H1 (cell line): ENCODE measurements around the gene CX3CL1.

Experiments
- BCL11A ChIP-seq, 2 experiments: IDR thresholded peaks; one replicate each; pipeline ENCODE4 v1.6.1; 2011; ENCODE audit warnings: low read depth in 2 of 2, low read length in 2 of 2, mild to moderate bottlenecking in 2 of 2
- CBX5 ChIP-seq: fragments of 300-800, 300-1000 bp; sonication (generic); IDR thresholded peaks from 2 replicates; pipeline ENCODE4 v1.7.1; 2016; ENCODE audit warnings: antibody characterized with exemption, low read length, low read depth
- CEBPB ChIP-seq: IDR thresholded peaks from 2 replicates; pipeline ENCODE4 v1.6.1; 2012; ENCODE audit warnings: low read depth, low read length
- EP300 ChIP-seq, 2 experiments: IDR thresholded peaks; 1 replicate in 1 of 2; 2 replicates in 1 of 2; pipeline ENCODE4 v1.6.1; 2011 to 2012; ENCODE audit warnings: low read depth in 2 of 2, low read length in 2 of 2, mild to moderate bottlenecking in 2 of 2, borderline replicate concordance in 1 of 2, inconsistent platforms in 1 of 2, moderate library complexity in 1 of 2
- FOSL1 ChIP-seq: IDR thresholded peaks from 2 replicates; pipeline ENCODE4 v1.6.1; 2011; ENCODE audit warnings: mild to moderate bottlenecking, low read depth, low read length, moderate library complexity; ENCODE audit not compliant: insufficient read depth
- JUN ChIP-seq: IDR thresholded peaks from 2 replicates; pipeline ENCODE4 v1.6.1; 2011; ENCODE audit warnings: low read depth, mild to moderate bottlenecking, improper control_type of control experiment, low read length
- RFX5 ChIP-seq: IDR thresholded peaks from 2 replicates; pipeline ENCODE4 v1.6.1; 2011; ENCODE audit warnings: low read depth, low read length, improper control_type of control experiment, borderline replicate concordance
- SUZ12 ChIP-seq: fragments of 200-600 bp; sonication (generic); IDR thresholded peaks from 2 replicates; pipeline ENCODE4 v1.6.1; 2012; ENCODE audit warnings: mild to moderate bottlenecking, inconsistent platforms, low read length, moderate library complexity, mixed read lengths
- TF ChIP-seq, protein P1 (sequence below), 3 experiments: IDR thresholded peaks; 1 replicate in 2 of 3; 2 replicates in 1 of 3; pipeline versions ENCODE4 v1.5.1 to v1.6.1; 2011; ENCODE audit warnings: low read length in 3 of 3, mild to moderate bottlenecking in 3 of 3, inconsistent platforms in 2 of 3, low read depth in 1 of 3, moderate library complexity in 1 of 3; ENCODE audit not compliant: insufficient read depth in 1 of 3; ENCODE audit errors: control extremely low read depth in 1 of 3

GRCh38 chr16:57371494-57372371 lies 557 bp upstream of the CX3CL1 start:
- no peak for TF ChIP-seq RFX5
- TF ChIP-seq, protein P1, sequence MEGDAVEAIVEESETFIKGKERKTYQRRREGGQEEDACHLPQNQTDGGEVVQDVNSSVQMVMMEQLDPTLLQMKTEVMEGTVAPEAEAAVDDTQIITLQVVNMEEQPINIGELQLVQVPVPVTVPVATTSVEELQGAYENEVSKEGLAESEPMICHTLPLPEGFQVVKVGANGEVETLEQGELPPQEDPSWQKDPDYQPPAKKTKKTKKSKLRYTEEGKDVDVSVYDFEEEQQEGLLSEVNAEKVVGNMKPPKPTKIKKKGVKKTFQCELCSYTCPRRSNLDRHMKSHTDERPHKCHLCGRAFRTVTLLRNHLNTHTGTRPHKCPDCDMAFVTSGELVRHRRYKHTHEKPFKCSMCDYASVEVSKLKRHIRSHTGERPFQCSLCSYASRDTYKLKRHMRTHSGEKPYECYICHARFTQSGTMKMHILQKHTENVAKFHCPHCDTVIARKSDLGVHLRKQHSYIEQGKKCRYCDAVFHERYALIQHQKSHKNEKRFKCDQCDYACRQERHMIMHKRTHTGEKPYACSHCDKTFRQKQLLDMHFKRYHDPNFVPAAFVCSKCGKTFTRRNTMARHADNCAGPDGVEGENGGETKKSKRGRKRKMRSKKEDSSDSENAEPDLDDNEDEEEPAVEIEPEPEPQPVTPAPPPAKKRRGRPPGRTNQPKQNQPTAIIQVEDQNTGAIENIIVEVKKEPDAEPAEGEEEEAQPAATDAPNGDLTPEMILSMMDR (IDR thresholded peaks at IDR 0.05; ENCODE audit: control extremely low read depth in 1 of 3, insufficient read depth in 1 of 3, low read depth in 1 of 3, low read length in 3 of 3) = no peak
- TF ChIP-seq FOSL1 = no peak
- TF ChIP-seq JUN = no peak
- TF ChIP-seq BCL11A (IDR thresholded peaks at IDR 0.05; ENCODE audit: low read depth in 2 of 2, low read length in 2 of 2) = no peak
- no peak for TF ChIP-seq CBX5
- no peak for TF ChIP-seq CEBPB
- no peak for TF ChIP-seq EP300 (IDR thresholded peaks at IDR 0.05; ENCODE audit: borderline replicate concordance in 1 of 2, low read depth in 2 of 2, low read length in 2 of 2)
- TF ChIP-seq SUZ12 = no peak
